HG03439 (cell line): Measurements from ENCODE around the gene VDAC1.
"Not testable (repeated sequence)": the region's sequence is repeated elsewhere in the genome, so short reads cannot be mapped to it uniquely, and the experiment has no call there.

Experiments used
- ATAC-seq: cut with Tn5 transposase; IDR thresholded peaks from one replicate; pipeline ENCODE4 v1.9.1; 2021; ENCODE audit warnings: mild to moderate bottlenecking, moderate library complexity; ENCODE audit not compliant: unreplicated experiment

Gene VDAC1, protein sequence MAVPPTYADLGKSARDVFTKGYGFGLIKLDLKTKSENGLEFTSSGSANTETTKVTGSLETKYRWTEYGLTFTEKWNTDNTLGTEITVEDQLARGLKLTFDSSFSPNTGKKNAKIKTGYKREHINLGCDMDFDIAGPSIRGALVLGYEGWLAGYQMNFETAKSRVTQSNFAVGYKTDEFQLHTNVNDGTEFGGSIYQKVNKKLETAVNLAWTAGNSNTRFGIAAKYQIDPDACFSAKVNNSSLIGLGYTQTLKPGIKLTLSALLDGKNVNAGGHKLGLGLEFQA

DNA sequence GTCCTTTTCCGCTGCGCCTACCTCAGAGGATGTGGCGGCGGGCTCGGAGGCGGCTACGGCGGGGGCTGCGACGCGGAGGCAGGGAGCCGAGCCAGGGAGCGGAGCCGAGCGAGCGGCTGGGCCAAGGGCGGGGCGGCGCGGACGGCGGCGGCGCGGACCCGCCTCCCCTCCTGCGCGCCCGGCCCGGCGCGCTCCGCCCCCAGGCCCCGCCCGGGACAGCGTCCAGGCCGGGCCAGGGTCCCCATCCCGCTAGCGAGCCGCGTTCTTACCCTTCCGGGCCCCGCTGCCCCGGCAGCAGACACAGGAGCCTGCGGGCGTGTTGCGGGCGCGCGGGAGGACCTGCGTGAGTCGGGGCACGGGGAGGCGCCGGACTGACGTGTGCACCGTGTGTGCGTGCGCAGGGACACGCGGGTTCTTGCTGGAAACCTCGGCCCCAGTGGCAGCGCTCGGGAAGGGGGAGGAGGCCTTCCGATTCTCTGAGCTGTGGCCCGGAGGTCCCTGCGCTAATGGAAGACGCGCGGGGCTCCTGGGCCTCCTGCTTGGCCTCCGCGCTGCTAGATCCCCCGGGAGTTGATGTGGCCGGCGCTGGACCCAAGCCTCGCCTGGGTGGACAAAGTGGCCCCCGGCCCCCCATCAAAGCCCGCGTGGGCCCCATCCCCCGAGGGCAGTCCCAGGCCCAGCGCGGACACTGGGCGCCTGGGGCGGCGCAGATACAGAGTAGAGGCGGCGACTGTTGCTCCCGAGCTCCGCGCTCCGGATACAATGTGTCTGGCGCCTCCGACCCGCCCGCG is at the start of gene VDAC1:
Gene VDAC1, minus strand, starts transcription at position 350 of the 791 bp plus-strand sequence. CDS start 11,963 bp downstream, outside the sequence.
- peak; percentile 67 for ATAC-seq

DNA sequence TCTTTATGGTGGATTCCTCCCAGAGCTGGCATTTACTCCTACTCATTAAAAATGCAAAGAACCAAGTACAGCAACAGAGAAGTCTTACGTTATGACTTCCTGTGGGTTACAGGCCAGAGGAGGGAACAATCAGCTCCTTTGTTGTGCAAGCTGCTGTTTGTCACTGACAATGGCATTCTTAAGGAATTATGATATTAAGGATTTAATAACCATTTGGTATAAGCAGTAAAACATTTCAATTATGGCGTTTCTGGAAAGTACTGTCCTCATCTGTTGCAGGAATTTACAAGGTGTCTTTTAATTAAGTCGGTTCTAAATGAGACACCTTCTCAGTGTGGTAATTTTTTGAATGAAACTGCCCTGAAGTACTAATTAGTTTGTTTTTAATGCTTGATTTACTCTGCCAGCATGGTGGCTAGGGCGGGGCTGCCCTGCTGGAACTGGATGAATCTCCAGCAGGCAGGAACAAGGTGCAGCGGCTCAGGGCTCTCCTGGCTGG is 49.1 kb upstream of the VDAC1 start:
- no peak for ATAC-seq

DNA sequence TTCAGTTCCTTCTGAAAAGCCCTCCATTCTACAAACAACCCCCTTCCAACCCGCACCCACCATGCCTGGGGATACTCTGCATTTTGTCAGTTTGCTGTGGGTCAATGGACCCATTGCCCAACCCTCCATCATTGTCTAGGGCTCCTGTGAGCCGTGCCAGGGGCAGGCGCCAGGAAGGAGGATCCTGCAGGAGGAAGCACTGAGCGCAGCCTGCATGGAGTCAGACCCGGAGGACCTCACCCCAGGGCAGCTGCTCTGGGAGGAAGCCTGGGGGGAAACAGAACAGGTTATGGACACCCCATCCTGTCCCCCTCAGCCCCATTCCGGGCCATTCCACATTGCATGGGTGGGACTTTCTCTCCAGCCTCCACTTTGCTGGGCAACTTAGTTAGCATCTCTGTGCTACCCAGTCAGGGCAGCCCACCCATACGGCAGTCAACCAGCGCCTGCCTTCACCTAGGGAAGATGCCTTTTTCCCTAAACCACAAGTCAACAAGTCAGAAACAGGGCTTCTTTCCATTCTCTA is 48.6 kb upstream of the VDAC1 start:
- no peak for ATAC-seq

DNA sequence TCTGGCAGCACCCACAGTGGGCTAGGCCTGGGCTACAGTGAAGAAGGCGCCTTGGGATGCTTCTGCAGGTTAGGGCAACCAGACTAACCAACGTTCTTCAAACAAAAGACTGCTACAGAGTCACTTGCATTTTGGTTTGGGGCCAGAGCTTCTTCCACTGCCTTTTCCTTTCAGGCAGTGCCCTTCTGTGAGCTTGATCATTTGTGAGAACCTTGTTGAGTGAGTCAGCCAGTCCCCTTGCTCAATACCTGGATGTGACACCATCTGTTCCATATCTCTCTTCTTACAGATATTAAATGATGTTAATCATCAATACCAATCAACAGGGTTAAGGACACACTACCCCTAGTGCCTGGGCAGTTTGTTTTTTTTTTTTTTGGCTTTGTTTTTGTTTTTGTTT is 46.5 kb upstream of the VDAC1 start:
- no peak for ATAC-seq

DNA sequence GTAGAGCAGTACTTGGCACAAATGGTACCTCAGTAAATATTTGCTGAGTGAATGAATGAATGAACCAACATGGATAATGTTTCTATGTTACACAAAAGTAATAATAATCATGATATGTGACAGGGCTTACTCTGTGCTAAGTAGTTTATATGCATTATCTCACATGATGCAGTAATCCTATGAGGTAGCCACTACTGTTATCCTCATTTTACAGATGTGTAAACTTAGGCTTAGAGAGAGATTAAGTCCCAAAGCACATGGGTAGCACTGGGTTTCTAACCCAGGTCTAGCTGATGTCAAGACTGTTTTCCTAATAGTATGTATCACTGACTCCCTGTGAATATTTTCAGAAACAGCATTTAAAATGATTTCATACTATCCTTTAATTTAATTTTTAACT is 44.1 kb upstream of the VDAC1 start:
- no peak for ATAC-seq

DNA sequence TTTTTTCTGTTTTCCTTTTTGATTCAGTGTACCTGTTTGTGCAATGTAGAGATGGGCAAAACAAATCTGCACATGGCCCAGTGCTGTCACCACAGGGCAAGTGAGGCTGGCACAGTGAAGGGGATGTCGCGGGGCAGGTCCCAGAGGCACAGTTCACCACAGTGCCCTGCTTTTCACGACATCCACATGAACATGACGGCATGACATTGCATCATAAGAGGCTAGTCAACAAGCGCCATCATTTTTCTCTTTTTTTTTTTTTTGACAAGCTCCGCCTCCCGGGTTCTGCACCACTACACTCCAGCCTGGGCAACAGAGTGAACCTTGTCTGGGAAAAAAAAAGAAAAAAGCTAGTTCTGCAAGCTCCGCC is 42.9 kb upstream of the VDAC1 start:
- no peak for ATAC-seq

DNA sequence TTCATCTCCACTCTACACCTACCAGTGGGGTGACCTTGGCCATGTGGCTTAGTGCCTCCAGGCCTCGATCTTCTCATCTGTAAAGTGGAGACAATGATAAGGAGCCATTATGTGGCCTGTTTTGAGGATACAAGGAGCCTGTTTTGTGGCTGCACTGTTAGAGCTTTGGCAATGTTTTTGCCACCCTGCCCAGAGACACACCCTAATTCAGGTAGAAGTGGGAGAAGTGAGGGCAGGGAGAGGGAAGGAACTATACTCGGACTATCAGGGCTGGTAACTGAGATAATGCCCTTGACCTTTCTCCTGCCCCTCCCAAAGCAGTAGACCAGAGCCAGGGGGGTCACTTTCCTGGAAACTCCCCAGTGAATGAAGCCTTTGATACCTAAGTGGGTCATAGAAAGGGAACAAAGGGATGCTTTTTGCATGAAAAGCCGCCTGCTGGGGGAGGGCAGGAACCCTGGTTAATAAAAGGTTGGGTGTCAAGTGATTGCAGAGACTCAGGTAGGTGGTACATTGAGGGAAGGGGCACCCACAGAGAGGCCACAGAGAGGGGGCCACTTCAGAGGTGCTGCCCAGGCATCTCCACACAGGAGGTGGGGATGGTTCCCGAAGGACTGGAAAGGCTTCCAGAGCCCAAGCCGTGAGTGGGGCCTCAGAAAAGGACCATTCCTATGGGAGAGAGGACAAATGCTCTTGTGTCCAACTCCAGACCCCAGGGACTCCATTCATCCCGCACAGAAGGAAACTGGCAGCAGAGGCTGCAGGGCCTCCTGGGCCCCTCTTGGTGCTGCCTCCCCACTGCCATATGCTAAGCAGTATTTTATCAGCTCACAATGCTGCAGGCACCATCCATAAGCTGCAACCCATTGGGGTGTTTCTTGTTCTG is 42.3 kb upstream of the VDAC1 start:
- ATAC-seq = no peak

DNA sequence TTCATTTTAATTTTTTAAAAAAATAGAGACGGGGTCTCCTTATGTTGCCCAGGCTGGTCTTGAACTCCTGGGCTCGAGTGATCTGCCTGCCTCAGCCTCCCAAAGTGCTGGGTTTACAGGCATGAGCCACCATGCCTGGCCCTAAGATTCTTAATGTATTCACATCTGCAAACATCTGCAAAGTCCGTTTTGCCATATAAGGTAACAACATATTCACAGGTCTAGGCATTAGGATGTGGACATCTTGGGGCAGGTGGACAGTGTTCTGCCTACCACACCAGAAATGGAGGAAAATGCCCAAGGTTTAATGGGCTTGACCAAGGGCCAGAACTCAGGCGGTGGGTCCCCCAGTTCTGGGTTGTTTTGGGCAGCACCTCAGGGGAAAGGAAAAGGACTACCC is 41.6 kb upstream of the VDAC1 start:
- no peak for ATAC-seq

DNA sequence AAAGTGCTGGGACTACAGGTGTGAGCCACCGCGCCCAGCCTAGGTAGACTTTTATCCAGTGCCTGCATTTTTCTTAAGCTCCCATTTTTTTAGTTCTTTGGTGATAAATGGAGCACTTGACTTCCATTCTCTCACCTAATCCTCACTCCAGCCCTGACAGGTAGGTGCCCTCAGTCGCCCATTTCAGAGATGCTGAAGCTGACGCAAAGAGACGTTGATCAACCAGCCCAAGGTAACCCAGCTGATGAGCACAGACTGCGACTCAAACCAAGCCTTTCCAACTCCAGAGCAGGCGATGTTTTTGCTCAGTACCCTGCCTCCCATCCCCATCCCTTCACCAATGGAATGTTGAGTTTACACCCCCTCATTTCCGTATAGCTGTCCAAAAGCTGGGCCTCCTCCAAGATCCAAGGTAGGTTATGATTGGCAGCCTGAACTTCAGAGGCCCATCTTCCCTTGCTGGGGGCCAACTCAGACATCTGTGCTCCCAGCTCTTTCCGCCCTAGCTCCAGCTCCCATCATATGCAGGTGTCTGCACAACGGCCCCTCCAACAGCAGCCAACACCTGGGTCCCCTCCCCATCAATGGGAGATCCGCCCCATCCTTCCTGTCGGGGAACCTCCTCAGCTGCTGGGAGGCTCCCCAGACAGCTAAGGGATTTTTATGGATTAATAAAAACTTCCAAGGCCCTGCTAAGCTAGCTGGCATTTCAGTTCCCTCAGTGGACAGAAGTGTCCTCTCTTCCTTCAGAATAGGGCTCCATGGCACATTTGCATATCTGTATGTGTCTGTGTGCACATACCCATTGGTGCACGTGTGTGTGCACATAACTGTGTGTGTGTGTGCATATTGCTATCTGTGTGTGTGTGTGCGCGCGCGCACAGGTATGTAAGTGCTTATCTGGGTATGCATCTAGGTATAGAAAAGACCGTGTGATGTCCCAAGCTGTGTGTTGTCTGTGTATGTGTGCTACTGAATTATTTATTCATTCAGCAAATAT is 39.3 kb upstream of the VDAC1 start:
- ATAC-seq = no peak

DNA sequence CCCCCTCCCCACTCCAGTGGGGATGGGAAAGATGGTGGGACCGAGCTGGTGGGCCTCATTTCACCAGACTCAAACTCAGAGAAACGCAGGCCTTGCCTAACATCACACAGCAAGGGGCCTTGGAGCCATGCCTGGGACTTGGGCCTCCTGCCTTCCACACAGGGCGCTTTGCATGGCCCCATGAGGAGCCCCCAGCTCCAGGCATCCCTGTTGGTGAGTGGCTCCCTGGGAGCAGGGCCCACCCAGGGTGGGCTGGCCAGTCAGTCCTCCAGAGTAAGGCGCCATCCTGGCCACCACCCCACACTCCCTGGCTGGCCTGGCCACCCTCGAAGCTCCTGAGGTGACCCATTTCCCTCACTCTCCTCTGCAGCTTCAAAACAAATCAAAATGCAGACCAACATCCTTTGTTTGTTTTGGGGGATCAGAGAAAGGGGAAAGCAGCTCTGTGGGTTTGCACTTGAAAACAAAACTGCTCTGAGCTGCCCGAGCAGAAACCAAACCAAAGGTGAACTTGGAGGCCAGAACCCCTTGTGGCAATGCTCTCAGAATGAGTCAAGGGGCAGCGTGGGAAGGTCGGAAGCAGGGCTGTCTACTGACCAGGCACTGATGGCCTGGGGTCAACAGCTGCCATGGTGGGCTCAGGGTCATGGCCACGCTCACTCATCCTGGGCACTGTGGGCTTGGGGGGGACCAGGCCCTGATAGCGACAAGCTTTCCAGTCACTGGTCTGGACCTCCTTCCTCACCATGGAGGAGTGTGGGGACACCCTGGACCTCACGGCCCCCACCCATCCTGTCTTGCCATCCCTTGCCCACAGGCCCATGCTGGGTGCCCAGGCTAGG is 37.0 kb upstream of the VDAC1 start:
- ATAC-seq = peak; percentile 46

DNA sequence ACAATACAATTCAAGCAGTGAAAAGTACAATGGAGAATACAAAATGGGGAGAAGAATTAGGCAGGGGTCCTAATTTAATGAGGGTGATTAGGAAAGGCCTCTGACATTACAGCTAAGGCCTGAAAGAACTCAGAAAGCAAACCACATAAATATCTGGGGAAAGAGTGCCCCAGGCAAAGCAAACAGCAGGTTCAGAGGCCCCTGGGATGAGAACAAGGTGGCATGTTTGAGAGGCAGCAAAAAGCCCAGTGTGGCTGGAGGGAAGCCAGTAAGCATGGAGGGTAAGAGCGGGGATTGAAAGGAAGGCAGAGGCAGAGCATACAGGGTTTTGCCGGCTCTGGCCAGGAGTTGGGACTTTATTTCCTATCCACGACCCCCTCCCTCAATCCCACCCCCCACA is 33.4 kb upstream of the VDAC1 start:
- ATAC-seq = no peak

DNA sequence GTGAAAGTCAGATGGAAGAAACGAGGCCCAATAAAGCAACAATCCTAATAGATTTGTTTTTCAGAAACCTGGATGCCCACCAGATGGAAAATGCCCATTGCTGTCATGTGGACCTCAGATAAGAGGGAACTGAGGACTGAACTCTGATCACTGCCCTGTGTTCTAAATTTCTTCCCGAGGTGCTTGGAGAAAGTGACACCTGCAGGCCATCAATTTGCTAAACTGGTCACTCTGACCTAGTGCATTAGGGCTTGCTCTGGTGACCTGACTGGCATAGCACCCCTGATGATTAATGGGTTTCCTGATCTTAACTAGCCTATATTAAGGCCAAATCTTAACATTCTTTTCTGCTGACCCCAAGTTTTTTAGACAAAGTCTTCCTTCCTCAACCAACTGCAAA is 32.4 kb upstream of the VDAC1 start:
- ATAC-seq = no peak

DNA sequence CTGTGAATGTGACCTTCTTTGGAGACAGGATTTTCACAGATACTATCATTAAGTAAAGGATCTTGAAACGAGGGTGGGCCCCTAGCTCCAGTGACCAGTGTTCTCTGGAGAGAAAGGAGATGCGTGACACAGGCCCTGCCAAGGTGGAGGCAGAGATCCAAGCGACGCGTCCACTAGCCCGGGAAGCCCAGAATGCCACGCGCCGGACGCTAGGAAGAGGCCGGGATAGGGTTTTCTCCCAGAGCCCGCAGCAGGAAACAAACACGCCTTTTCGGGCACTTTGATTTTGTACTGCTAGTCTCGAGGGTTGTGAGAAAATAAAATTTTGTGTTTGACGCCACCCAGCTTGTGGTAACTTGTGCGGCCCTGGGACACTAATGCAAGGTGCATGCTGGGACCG is 29.6 kb upstream of the VDAC1 start:
- no peak for ATAC-seq

DNA sequence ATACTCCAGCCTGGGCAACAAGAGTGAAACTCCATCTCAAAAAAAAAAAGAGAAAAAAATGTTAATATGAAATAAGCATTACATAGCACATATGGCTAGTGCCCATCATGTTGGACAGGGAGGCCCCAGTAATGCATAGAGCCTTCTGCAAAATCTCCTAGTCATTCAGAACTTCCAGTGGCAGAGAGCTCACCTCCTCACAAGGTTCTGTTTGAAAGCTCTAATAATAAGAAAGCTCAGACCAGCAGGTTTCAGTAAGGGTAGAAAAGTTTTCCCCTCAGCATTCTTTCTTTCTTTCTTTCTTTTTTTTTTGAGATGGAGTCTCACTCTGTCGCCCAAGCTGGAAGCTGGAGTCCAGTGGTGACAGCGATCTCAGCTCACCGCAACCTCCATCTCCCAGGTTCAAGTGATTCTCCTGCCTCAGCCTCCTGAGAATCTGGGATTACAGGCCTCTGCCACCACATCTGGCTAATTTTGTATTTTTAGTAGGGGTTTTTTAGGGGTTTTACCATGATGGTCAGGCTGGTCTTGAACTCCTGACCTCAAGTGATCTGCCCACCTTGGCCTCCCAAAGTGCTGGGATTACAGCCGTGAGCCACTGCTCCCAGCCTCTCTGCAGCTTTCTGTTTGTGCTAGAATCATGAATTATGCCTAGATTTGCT is 25.7 kb upstream of the VDAC1 start:
- ATAC-seq = not testable (repeated sequence)

DNA sequence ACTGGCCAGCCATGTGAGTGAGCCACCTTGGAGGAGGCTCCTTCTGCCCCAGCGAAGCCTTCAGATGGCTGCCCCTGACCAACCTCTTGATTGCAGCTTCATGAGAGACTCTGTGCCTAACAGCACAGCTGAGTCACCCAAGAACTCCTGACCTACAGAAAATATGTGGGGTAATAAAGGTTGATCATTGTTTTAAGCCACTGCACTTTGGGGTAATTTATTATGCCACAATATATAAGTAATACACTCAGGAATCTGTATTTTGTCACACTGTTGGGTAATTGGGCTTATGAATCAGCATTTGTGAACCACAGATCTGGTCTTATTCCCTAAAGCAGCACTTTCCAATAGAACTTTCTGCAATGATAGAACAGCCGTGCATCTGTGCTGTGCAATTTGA is 24.4 kb upstream of the VDAC1 start:
- ATAC-seq = no peak

DNA sequence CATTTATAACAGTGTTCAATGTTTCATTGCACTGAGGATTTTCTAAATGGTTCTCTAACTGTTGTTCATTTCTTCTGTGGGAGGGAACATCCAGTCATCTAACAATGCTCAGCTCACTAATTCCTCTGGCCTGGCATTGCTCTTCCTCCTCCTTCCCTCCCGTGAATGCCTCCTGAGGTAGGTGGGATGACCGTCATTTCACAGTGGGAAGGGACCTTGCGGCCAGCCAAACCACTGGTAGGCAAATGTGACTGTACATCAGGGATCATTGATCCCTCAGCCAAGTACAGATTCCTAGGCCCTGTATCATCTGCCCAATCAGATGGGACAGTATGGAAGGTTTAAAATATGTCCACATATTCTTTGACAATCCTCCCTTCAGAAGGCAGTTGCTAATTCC is 23.7 kb upstream of the VDAC1 start:
- ATAC-seq = no peak

DNA sequence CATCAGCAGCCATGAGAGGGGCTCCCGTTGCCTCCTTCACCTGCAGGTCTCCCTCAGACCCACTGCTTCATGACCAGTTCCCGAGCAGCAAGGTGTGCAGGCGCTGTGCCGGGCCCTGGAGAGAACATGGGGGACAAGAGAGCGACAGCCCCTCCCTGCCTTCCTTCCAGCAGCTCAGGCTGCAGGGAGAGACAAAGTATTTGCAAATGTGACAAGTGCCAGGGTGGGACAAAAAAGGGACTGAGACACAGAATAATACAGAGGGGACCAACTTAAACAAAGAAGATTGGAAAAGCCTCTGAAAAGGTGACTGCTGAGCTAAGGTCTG is 22.5 kb upstream of the VDAC1 start:
- no peak for ATAC-seq

DNA sequence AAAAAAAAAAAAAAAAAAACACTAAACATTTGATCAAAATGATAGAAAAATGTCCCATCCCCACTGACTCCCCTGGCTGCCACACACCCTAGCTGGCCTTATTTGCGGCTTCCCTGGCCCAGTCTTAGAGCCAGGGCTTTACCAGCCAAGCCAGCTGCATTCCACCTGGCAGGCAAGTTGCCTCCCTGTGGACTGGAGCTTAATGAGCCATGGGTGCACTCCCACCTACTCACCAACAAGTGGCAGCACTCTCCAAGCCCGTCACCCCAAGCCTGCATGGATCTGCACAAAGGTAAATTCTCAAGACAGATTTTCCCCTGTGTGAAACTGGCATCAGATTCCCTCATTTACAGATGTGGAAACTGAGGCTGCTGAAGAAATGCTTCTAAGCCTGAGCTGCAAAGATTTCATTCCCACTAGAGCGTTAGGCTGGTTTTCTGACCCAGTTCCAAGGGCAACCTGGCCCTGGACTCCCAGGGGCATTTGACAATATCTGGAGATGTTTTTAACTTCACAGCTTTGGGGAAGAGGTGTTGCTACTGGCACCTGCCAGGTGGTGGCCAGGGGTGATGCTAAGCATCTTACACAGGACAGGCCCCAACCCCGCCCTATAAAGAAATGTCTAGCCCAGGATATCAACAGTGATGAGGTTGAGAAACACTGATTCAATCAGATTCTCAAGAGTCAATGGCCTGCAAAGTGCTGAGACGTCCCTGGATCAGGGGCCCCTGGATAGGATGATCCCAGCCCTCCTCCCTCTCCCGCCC is 21.9 kb upstream of the VDAC1 start:
- ATAC-seq = no peak
